ENCODE results near the gene GEMIN5. TPM values are rescaled to one million over a fixed set of nuclear protein-coding genes. Genes with fewer than 3 reads are reported as not detected.
"Not testable (repeated sequence)": the region's sequence is repeated elsewhere in the genome, so short reads cannot be mapped to it uniquely, and the experiment has no call there.

The GEMIN5 gene
- polyA plus RNA-seq, 1 of the 3 experiments (the other 2 are of a cell fraction): 6.6 TPM

DNA sequence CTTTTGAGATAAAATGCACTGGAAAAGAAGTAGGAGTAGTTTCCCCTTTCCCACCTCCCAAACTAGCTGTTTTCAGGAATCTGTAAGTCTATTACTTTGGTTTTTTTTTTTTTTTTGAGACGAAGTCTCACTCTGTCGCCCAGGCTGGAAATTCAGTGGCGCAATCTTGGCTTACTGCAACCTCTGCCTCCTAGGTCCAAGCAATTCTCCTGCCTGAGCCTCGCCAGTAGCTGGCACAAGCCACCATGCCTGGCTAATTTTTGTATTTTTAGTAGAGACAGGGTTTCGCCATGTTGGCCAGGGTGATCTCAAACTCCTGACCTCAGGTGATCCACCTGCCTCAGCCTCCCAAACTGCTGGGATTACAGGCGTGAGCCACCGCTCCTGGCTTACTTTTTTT lies 32.4 kb downstream of the GEMIN5 start:
- H3K9me3 ChIP-seq; H3K9me2 ChIP-seq; H2AFZ ChIP-seq (ENCODE audit: low read depth); H3K4me1 ChIP-seq (ENCODE audit: control insufficient read depth in 1 of 2, insufficient read depth in 2 of 2, low read depth in 1 of 2, low read length in 1 of 2); H3K27me3 ChIP-seq (ENCODE audit: insufficient read depth); POLR2A ChIA-PET; CTCF ChIA-PET; H3K4me3 ChIP-seq (ENCODE audit: low read depth in 2 of 2, low read length in 1 of 2); H3K27ac ChIP-seq (ENCODE audit: low read depth in 2 of 2, low read length in 1 of 2); H3K4me2 ChIP-seq; H3K9ac ChIP-seq; DNase-seq; H3K79me2 ChIP-seq (ENCODE audit: insufficient read depth); H4K20me1 ChIP-seq (ENCODE audit: insufficient read depth); H3F3A ChIP-seq (replicated peaks; ENCODE audit: insufficient read depth): not testable (repeated sequence)
- WGBS (ENCODE audit: low lambda C conversion rate): 96% methylated on average over 7 of the region's 7 CpGs
- H3K36me3 ChIP-seq (replicated peaks in 1 of 2; ENCODE audit: control insufficient read depth in 1 of 2, insufficient read depth in 2 of 2, low read length in 1 of 2): peaks cover 58 to 64% of the 10 kb centered on the region in 2 experiments

DNA sequence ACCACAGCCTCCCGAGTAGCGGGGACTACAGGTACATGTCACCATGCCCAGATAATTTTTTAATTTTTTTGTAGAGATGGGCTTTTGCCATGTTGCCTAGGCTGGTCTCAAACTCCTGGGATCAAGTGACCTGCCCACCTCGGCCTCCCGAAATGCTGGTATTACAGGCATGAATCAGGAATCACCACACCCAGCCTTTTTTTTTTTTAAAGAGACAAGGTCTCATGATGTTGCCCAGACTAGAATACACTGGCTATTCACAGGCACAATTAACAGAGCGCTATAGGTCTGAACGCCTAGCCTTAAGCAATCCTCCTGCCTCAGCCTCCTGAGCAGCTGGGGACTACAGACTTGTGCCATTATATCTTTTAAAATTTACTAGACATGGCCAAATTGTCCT lies 36.1 kb downstream of the GEMIN5 start:
- H3K4me3 ChIP-seq (ENCODE audit: low read depth in 2 of 2, low read length in 1 of 2): no peak overlapping the region
- no peaks in the 10 kb centered on the region for H3K27me3 ChIP-seq (ENCODE audit: insufficient read depth)
- H3K4me1 ChIP-seq (ENCODE audit: control insufficient read depth in 1 of 2, insufficient read depth in 2 of 2, low read depth in 1 of 2, low read length in 1 of 2): no peaks in the 10 kb centered on the region
- POLR2A ChIA-PET: no interaction called here
- no peaks in the 10 kb centered on the region for H3K9me2 ChIP-seq
- no peaks in the 10 kb centered on the region; the same call in 1 of the 2 replicates for H3K79me2 ChIP-seq (ENCODE audit: insufficient read depth)
- H3K4me2 ChIP-seq: no peak overlapping the region
- CTCF ChIA-PET: interaction anchor here (1.1 to 3.7 kb wide), 2 partner anchors 251 to 480 kb away, joined by 3 to 14 read pairs; no protein-coding TSS in a partner anchor
- H3K36me3 ChIP-seq (replicated peaks in 1 of 2; ENCODE audit: control insufficient read depth in 1 of 2, insufficient read depth in 2 of 2, low read length in 1 of 2): peaks cover 79 to 81% of the 10 kb centered on the region in 2 experiments
- H3F3A ChIP-seq (replicated peaks; ENCODE audit: insufficient read depth): no peaks in the 10 kb centered on the region
- WGBS (ENCODE audit: low lambda C conversion rate): 97% methylated on average over 6 of the region's 6 CpGs
- no peak for DNase-seq
- TF ChIP-seq, protein P1, sequence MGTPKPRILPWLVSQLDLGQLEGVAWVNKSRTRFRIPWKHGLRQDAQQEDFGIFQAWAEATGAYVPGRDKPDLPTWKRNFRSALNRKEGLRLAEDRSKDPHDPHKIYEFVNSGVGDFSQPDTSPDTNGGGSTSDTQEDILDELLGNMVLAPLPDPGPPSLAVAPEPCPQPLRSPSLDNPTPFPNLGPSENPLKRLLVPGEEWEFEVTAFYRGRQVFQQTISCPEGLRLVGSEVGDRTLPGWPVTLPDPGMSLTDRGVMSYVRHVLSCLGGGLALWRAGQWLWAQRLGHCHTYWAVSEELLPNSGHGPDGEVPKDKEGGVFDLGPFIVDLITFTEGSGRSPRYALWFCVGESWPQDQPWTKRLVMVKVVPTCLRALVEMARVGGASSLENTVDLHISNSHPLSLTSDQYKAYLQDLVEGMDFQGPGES (IDR thresholded peaks at IDR 0.05; ENCODE audit: low read depth, low read length): no peak
- no peak for TF ChIP-seq EP300 (IDR thresholded peaks at IDR 0.05; ENCODE audit: borderline replicate concordance in 1 of 2, low read depth in 1 of 2, low read length in 1 of 2)
- no peak for TF ChIP-seq EZH2phosphoT487 (IDR thresholded peaks at IDR 0.05; ENCODE audit: borderline replicate concordance, low read depth)
- TF ChIP-seq RAD21 (IDR thresholded peaks at IDR 0.05; ENCODE audit: low read length): no peak
- no peak for TF ChIP-seq FOXM1 (IDR thresholded peaks at IDR 0.05; ENCODE audit: low read depth)
- TF ChIP-seq TAF1 (IDR thresholded peaks at IDR 0.05; ENCODE audit: borderline replicate concordance, low read depth, low read length): no peak
- no peak for TF ChIP-seq YY1 (IDR thresholded peaks at IDR 0.05; ENCODE audit: low read depth)
- TF ChIP-seq NRF1 (IDR thresholded peaks at IDR 0.05; ENCODE audit: low read depth, low read length): no peak
- TF ChIP-seq RXRA (IDR thresholded peaks at IDR 0.05; ENCODE audit: borderline replicate concordance, low read depth): no peak
- TF ChIP-seq CHD2 (IDR thresholded peaks at IDR 0.05; ENCODE audit: low read length, partially characterized antibody): no peak
- TF ChIP-seq MEF2A (IDR thresholded peaks at IDR 0.05; ENCODE audit: borderline replicate concordance, low read depth): no peak
- TF ChIP-seq, protein P2, sequence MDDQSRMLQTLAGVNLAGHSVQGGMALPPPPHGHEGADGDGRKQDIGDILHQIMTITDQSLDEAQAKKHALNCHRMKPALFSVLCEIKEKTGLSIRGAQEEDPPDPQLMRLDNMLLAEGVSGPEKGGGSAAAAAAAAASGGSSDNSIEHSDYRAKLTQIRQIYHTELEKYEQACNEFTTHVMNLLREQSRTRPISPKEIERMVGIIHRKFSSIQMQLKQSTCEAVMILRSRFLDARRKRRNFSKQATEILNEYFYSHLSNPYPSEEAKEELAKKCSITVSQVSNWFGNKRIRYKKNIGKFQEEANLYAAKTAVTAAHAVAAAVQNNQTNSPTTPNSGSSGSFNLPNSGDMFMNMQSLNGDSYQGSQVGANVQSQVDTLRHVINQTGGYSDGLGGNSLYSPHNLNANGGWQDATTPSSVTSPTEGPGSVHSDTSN (IDR thresholded peaks at IDR 0.05): no peak
- TF ChIP-seq, protein P3, sequence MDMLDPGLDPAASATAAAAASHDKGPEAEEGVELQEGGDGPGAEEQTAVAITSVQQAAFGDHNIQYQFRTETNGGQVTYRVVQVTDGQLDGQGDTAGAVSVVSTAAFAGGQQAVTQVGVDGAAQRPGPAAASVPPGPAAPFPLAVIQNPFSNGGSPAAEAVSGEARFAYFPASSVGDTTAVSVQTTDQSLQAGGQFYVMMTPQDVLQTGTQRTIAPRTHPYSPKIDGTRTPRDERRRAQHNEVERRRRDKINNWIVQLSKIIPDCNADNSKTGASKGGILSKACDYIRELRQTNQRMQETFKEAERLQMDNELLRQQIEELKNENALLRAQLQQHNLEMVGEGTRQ (IDR thresholded peaks at IDR 0.05; ENCODE audit: borderline replicate concordance, low read depth, low read length): no peak
- no peak for TF ChIP-seq NFIC (IDR thresholded peaks at IDR 0.05; ENCODE audit: borderline replicate concordance)
- TF ChIP-seq RCOR1 (IDR thresholded peaks at IDR 0.05; ENCODE audit: low read length): no peak
- no peak for TF ChIP-seq GABPA (IDR thresholded peaks at IDR 0.05; ENCODE audit: low read depth)
- H3K9ac ChIP-seq: no peak overlapping the region
- H3K9me3 ChIP-seq: no peaks in the 10 kb centered on the region
- no peak overlapping the region for H2AFZ ChIP-seq (ENCODE audit: low read depth)
- H4K20me1 ChIP-seq (ENCODE audit: insufficient read depth): no peaks in the 10 kb centered on the region
- H3K27ac ChIP-seq (ENCODE audit: low read depth in 2 of 2, low read length in 1 of 2): no peak overlapping the region
